ENCODE data around the gene C10orf90.

C10orf90 gene

GRCh38 chr10:126521399-126521798, 149.1 kb downstream of the C10orf90 start:
- Histone ChIP-seq H3K4me2 (ENCODE audit: low read length) (no peak overlapping the region), H2AFZ (ENCODE audit: low read length) (no peak overlapping the region), H3K4me1 (ENCODE audit: insufficient read depth, low read length, severe bottlenecking) (no peaks in the 10 kb centered on the region), H3K9ac (ENCODE audit: low read length) (no peak overlapping the region), H3K36me3 (ENCODE audit: insufficient read depth, low read length) (no peaks in the 10 kb centered on the region), H3K4me3 (ENCODE audit: low read depth, low read length, poor library complexity, severe bottlenecking) (no peak overlapping the region), H3K27me3 (ENCODE audit: insufficient read depth, low read length) (no peaks in the 10 kb centered on the region), H4K20me1 (ENCODE audit: insufficient read depth, low read length) (no peaks in the 10 kb centered on the region), H3F3A (ENCODE audit: insufficient read depth, low read length) (no peaks in the 10 kb centered on the region), H3K9me3 (ENCODE audit: low read length) (no peaks in the 10 kb centered on the region), H3K79me2 (ENCODE audit: insufficient read depth, low read length) (no peaks in the 10 kb centered on the region), H3K9me2 (ENCODE audit: low read depth, low read length) (no peaks in the 10 kb centered on the region), H3K27ac (ENCODE audit: low read depth, low read length, poor library complexity, severe bottlenecking) (no peak overlapping the region)
- TF ChIP-seq EZH2 (IDR thresholded peaks at IDR 0.05; ENCODE audit: borderline replicate concordance, low read length) (no peak), CTCF (IDR thresholded peaks at IDR 0.05; ENCODE audit: low read length) (no peak)

GRCh38 chr10:126520751-126521317, 149.7 kb downstream of the C10orf90 start:
- Histone ChIP-seq H3K4me2 (ENCODE audit: low read length) (no peak overlapping the region), H3K9me3 (ENCODE audit: low read length) (no peaks in the 10 kb centered on the region), H4K20me1 (ENCODE audit: insufficient read depth, low read length) (no peaks in the 10 kb centered on the region), H3F3A (ENCODE audit: insufficient read depth, low read length) (no peaks in the 10 kb centered on the region), H3K4me1 (ENCODE audit: insufficient read depth, low read length, severe bottlenecking) (no peaks in the 10 kb centered on the region), H3K36me3 (ENCODE audit: insufficient read depth, low read length) (no peaks in the 10 kb centered on the region), H3K27ac (ENCODE audit: low read depth, low read length, poor library complexity, severe bottlenecking) (no peak overlapping the region), H3K27me3 (ENCODE audit: insufficient read depth, low read length) (no peaks in the 10 kb centered on the region), H3K9ac (ENCODE audit: low read length) (no peak overlapping the region), H2AFZ (ENCODE audit: low read length) (no peak overlapping the region), H3K9me2 (ENCODE audit: low read depth, low read length) (no peaks in the 10 kb centered on the region), H3K4me3 (ENCODE audit: low read depth, low read length, poor library complexity, severe bottlenecking) (no peak overlapping the region), H3K79me2 (ENCODE audit: insufficient read depth, low read length) (no peaks in the 10 kb centered on the region)
- TF ChIP-seq EZH2 (IDR thresholded peaks at IDR 0.05; ENCODE audit: borderline replicate concordance, low read length) = no peak
- no peak for TF ChIP-seq CTCF (IDR thresholded peaks at IDR 0.05; ENCODE audit: low read length)

- Histone ChIP-seq H3K4me1 (ENCODE audit: insufficient read depth, low read length, severe bottlenecking) (no peaks in the 10 kb centered on the region), H3K4me2 (ENCODE audit: low read length) (no peak overlapping the region), H3K27ac (ENCODE audit: low read depth, low read length, poor library complexity, severe bottlenecking) (no peak overlapping the region), H3K4me3 (ENCODE audit: low read depth, low read length, poor library complexity, severe bottlenecking) (no peak overlapping the region), H3K27me3 (ENCODE audit: insufficient read depth, low read length) (no peaks in the 10 kb centered on the region), H2AFZ (ENCODE audit: low read length) (no peak overlapping the region), H3K36me3 (ENCODE audit: insufficient read depth, low read length) (no peaks in the 10 kb centered on the region), H3F3A (ENCODE audit: insufficient read depth, low read length) (no peaks in the 10 kb centered on the region), H3K9me2 (ENCODE audit: low read depth, low read length) (no peaks in the 10 kb centered on the region), H3K9ac (ENCODE audit: low read length) (no peak overlapping the region), H4K20me1 (ENCODE audit: insufficient read depth, low read length) (no peaks in the 10 kb centered on the region), H3K79me2 (ENCODE audit: insufficient read depth, low read length) (no peaks in the 10 kb centered on the region), H3K9me3 (ENCODE audit: low read length) (no peaks in the 10 kb centered on the region)
- no peak for TF ChIP-seq CTCF (IDR thresholded peaks at IDR 0.05; ENCODE audit: low read length)
- TF ChIP-seq EZH2 (IDR thresholded peaks at IDR 0.05; ENCODE audit: borderline replicate concordance, low read length) = no peak
Measured at GRCh38 chr10:126519992-126520391, 150.5 kb downstream of the C10orf90 start.
